GM18508 (cell line): ENCODE data around the gene VWA8.
"Not testable (repeated sequence)": the region's sequence is repeated elsewhere in the genome, so short reads cannot be mapped to it uniquely, and the experiment has no call there.

Experiments
- ATAC-seq: cut with Tn5 transposase; IDR thresholded peaks from one replicate; pipeline ENCODE4 v1.9.1; 2021; ENCODE audit warnings: moderate number of reproducible peaks; ENCODE audit not compliant: insufficient read depth, unreplicated experiment

VWA8 gene

GRCh38 chr13:41571817-41572340 is 389.0 kb downstream of the VWA8 start:
- not testable (repeated sequence) for ATAC-seq

DNA sequence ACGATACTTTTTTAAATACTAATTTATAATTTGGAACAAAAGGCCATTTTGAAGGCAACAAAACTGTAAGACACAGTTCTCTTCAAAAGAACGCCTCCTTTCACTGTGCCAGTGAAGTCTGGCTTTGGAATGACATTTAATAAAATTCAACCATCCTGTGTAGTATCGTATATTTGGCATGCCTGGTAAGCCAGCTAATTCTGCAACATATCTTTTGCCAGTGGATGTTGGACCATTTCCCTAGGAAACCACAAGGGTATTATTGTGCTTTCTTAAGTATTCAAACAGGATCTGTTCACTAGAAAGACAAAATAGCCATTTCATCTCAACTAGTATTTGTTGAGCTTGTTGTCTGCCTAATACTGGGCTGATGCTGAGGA is 391.9 kb downstream of the VWA8 start:
- ATAC-seq, result no peak

DNA sequence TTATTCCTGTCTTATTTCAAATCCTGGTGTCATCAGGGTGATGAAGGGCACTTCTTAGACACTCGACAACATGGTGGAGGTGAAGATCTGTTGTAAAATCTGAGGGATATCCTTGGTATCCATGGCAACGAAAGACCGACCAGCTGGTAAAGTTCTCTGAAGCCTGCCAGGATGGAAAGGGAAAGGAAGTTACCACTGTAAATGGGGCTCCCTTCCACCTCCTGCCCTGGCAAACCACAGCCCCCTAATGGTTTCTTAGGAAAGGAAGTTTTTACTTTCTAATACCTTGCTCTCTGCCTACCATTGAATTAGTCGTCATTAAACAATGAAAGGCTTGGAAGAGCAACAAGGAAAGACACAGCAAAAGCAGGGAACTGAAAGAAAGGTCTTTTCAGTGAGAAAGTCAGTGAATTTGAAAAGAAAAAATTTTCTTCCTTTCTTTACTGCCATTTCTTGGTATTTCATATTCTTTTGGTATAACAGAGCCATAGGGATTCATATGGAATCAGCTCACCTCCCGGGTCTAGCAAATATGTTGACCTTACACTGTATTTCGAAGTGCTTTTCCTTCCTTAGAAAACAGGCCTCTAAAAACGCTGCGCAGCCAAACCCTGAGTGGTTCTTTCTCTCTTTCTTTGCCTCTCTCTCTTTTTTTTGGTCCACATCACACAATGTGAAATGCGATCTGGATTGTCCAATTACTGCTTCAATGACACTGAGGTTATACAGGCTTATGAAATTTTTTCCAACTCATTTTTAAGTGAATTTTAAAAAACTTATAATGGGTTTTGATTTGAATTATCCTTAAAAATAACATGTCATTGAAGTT is 392.6 kb downstream of the VWA8 start:
- ATAC-seq, result no peak

- ATAC-seq, result no peak
Measured at GRCh38 chr13:41567363-41567762, 393.5 kb downstream of the VWA8 start.

- ATAC-seq, result no peak
Measured at GRCh38 chr13:41565846-41566245, 395.1 kb downstream of the VWA8 start.

- ATAC-seq, result no peak
Measured at GRCh38 chr13:41565216-41565615, 395.7 kb downstream of the VWA8 start.

DNA sequence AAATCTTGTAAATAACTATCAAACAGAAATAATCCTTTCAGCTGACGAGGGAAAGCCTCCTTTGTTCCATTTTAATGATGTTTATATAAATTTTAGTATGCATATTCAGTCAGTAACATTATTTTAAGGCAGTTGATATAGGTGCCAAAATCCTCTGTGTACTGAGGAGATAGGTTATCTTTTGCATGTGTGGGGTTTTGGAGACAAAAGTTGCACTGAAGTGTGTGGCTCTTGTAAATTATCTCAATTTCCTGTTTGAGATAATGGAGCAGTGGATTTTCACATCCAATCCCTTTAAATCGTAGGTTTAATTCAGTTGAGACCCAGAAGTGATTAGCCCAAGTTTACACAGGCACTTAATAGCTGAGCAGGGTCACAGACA is 396.9 kb downstream of the VWA8 start:
- no peak for ATAC-seq

GRCh38 chr13:41563341-41563983 is 397.4 kb downstream of the VWA8 start:
- no peak for ATAC-seq

- ATAC-seq, result no peak
Measured at GRCh38 chr13:41562541-41563178, 398.2 kb downstream of the VWA8 start.

DNA sequence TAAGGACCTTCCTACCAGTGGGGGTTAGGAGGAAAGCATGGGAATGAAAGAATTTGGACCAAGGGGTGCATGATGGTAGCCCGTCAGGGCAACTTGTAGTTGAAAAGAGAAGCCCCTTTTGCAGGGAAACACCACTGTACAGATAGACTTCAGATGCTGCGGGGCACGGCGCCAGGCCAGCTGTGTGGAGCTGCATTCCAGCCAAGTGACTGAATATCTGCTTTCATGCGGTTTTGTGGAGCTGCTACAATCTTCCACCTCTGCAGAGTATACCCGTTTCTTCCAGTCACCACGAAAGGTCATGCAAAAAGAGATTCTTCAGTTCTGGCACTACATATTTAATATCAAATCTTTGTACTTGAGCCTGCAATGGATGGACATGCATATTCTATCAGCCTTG is 398.8 kb downstream of the VWA8 start:
- ATAC-seq, result no peak

DNA sequence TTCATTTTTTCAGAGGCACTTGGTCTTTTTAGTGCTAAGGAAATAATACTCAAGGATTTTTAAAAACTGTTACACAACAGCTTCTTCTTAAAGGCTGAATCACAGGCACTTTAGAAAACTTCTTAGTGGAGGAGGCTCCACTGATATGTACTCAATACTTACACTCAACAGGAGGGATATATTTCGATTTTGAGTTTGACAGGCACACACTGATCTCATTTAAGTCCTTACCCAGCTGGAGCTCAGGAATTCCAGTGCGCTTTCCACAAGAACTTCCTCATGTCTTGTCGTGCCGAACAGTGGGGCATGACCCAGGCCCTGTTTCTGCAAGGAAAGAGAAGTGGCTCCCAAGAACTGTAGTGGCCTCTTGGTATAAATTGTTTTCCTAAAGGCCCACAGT is 399.7 kb downstream of the VWA8 start:
- ATAC-seq, result no peak

DNA sequence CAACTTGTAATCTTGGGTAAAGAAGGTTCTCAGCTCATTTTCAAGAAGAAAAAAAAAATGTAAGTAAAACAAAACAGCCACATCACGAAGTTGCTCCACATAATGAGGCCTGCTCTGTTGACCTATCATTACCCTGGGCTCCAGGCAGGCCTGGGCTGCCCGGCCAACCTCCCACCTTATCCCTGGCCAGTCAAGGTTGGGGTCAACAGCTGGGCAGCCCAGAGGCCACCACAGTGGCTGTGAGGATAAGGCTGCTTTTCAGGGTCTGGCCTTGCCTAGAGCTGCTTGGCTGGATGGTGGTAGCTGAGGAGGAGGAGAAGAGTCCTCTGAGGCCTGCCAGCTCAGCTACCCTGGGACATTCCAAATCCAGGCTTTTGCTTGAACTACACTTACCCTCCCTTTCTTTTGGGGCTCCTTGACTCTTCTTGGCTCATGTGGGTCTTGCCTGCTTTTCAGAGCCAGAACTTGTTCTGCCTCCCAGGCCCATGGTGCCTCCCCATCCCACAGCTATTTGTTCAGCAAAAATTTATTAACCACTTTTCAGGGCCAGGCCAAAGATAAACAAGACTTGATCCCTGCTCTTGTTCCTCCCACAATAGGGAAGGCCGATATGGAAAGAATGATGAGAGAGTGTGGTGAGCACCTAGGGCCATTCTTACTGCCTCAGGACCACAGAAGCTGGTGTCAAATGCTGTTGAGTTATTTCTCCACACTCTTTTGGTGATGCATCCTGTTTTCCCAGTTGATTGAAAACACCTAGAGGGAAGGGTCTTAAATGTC is 401.9 kb downstream of the VWA8 start:
- no peak for ATAC-seq

- ATAC-seq, result no peak
Measured at GRCh38 chr13:41557719-41558118, 403.2 kb downstream of the VWA8 start.

DNA sequence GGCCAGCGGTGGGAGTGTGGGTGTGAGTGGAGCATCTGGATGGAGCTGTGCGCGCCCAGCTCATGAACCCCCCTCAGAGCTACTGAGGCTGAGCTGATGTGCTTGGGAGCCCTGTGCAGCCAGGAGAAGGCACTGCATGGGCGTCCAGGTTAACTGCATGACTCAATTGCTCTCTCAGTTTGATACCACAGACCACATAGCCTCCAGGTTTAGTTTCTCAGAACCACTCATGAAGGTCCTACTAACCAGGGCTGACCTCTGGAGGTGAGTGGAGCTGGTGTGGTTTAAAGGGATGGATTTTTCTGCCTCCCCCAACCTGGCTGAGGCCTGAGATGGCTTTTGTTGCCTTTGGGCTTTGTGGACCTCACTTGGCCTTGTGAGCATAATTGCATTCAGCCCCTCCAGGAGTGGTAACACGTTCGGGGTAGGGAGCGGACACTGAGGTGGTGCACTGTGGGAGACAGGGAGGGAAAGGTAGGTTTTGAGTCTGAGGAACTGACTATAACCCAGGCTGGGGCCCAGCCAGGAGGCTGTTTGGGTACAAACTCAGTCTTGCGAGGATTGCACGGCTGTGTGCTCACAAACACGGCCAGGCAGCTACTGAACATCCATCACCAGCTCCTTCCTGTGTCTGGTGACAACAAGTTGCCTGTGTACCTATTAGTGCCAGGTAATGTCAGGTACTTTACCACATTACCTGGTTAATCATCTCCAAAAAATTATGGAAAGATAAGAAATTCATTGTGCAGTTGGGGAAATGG is 406.1 kb downstream of the VWA8 start:
- peak; percentile 89 for ATAC-seq

- no peak for ATAC-seq
Measured at GRCh38 chr13:41554180-41554579, 406.7 kb downstream of the VWA8 start.

GRCh38 chr13:41552031-41552430 is 408.9 kb downstream of the VWA8 start:
- no peak for ATAC-seq

DNA sequence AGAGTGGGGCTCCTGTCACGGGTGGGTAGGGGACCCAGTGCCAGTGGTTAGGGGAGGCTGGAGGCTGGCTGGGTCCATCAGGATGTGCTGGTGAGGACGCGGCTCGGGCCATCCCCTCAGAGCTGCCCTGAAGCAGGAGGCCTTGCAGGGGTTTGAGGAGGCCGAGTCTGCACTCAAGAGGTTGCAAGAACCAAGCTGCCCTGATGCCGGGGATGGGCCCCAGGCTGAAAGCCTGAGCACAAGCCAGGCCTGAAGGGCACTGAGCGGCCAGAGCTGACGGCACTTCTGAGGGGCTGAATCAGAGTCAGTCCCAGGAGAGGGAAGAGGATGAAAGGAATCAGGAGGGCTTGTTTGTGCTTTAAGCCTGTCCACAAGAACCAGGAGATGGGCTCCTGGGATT is 410.6 kb downstream of the VWA8 start:
- no peak for ATAC-seq

GRCh38 chr13:41549491-41549890 is 411.4 kb downstream of the VWA8 start:
- no peak for ATAC-seq

- no peak for ATAC-seq
Measured at GRCh38 chr13:41548910-41549309, 412.0 kb downstream of the VWA8 start.

DNA sequence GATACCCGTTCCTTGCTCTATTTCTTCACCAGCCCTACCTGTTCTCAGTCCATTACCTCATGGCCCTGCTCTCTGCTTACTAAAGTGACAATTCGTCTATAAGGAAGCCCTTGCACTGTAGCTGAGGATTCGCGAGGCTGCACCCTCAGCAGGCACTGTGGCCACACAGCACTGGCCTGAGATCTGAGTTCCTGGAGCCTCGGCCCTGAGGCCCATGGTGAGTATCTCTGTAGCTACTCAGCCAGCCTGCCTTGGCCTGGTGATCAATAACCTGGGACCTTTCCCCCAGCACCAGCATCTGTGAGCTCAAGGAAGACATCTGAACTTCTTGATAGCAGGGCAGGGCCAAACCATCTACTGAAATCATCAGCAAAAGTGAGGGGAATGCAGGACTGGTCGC is 412.9 kb downstream of the VWA8 start:
- ATAC-seq, result no peak
